GM12878 (cell line): ENCODE data around the gene TEPSIN. TPM values are rescaled to one million over a fixed set of nuclear protein-coding genes. Genes with fewer than 3 reads are reported as not detected.

Experiments used
- ATF7 ChIP-seq: fragments of 450-650 bp; IDR thresholded peaks from 2 replicates; pipeline ENCODE4 v1.6.1; 2016; ENCODE audit warnings: low read depth, mild to moderate bottlenecking
- FOXM1 ChIP-seq: IDR thresholded peaks from 2 replicates; pipeline ENCODE4 v1.6.1; 2012; ENCODE audit warnings: low read depth, mild to moderate bottlenecking, inconsistent platforms, low read length, moderate library complexity
- RAD21 ChIP-seq: IDR thresholded peaks from 2 replicates; pipeline ENCODE4 v1.6.1; 2011; ENCODE audit warnings: mild to moderate bottlenecking, low read depth, low read length, moderate library complexity; ENCODE audit not compliant: insufficient read depth
- RAD51 ChIP-seq: fragments of 450-650 bp; IDR thresholded peaks from 2 replicates; pipeline ENCODE4 v1.6.1; 2016; ENCODE audit warnings: moderate library complexity, mild to moderate bottlenecking, inconsistent platforms
- SMC3 ChIP-seq: IDR thresholded peaks from 2 replicates; pipeline ENCODE4 v1.6.1; 2011; ENCODE audit warnings: low read length, improper control_type of control experiment, borderline replicate concordance
- YBX1 ChIP-seq: fragments of 450-650 bp; IDR thresholded peaks from 2 replicates; pipeline ENCODE4 v1.6.1; 2016; ENCODE audit warnings: antibody characterized with exemption
- polyA plus RNA-seq, 11 experiments: library from polyadenylated mRNA; depleted of rRNA in 4 of 11; unstranded in 6 of 11; stranded (reverse) in 5 of 11; fragments of >200 nt; fragmentation: Nextera tagmentation in 4 of 11; fragmentation: Illumina TruSeq in 1 of 11; extraction: Ambion mirVana in 4 of 11; extraction: Trizol in 1 of 11; gene quantifications; 1 replicate in 1 of 11; 2 replicates in 10 of 11; pipeline versions ENCODE4 v1.2.1 to v1.2.3, GENCODE V29; 2011 to 2016; ENCODE audit warnings: inconsistent platforms in 2 of 11, missing spikeins in 2 of 11, low read depth in 1 of 11
- total RNA-seq, 4 experiments: library from RNA; depleted of rRNA in 3 of 4; stranded (reverse); fragments of >200 nt in 3 of 4; fragmentation: Illumina TruSeq in 1 of 4; extraction: Trizol in 1 of 4; gene quantifications; 2 replicates each; pipeline versions ENCODE4 v1.2.1 to v1.2.3, GENCODE V29; 2013 to 2021
- TF ChIP-seq, protein P1 (sequence below): fragments of 450-650 bp; formaldehyde crosslinking; IDR thresholded peaks from 2 replicates; pipeline ENCODE4 v1.5.0; 2022; ENCODE audit warnings: mild to moderate bottlenecking, missing genetic modification characterization
- TF ChIP-seq, protein P2 (sequence below): fragments of 450-650 bp; conservative IDR thresholded peaks from 2 replicates; pipeline ENCODE4 v1.6.1; 2017; ENCODE audit warnings: mild to moderate bottlenecking, moderate library complexity
- TF ChIP-seq, protein P3 (sequence below): fragments of 450-650 bp; IDR thresholded peaks from 2 replicates; pipeline ENCODE4 v1.6.1; 2016; ENCODE audit warnings: mild to moderate bottlenecking
- TF ChIP-seq, protein P4 (sequence below): IDR thresholded peaks from 2 replicates; pipeline ENCODE4 v1.6.1; 2012; ENCODE audit warnings: mild to moderate bottlenecking, low read depth, low read length
- TF ChIP-seq, protein P5 (sequence below): fragments of 450-650 bp; IDR thresholded peaks from 2 replicates; pipeline ENCODE4 v1.6.1; 2017; ENCODE audit warnings: antibody characterized with exemption, mild to moderate bottlenecking, moderate library complexity
- TF ChIP-seq, protein P6 (sequence below): fragments of 450-650 bp; IDR thresholded peaks from 2 replicates; pipeline ENCODE4 v1.6.1; 2017; ENCODE audit warnings: borderline replicate concordance

Gene TEPSIN
- total and polyA plus RNA-seq, 10 of the 15 experiments (the other 5 are each of a cell fraction or from before 2014, with no cell fraction given) = 0.87 to 36.7 (median 5.3) TPM

DNA sequence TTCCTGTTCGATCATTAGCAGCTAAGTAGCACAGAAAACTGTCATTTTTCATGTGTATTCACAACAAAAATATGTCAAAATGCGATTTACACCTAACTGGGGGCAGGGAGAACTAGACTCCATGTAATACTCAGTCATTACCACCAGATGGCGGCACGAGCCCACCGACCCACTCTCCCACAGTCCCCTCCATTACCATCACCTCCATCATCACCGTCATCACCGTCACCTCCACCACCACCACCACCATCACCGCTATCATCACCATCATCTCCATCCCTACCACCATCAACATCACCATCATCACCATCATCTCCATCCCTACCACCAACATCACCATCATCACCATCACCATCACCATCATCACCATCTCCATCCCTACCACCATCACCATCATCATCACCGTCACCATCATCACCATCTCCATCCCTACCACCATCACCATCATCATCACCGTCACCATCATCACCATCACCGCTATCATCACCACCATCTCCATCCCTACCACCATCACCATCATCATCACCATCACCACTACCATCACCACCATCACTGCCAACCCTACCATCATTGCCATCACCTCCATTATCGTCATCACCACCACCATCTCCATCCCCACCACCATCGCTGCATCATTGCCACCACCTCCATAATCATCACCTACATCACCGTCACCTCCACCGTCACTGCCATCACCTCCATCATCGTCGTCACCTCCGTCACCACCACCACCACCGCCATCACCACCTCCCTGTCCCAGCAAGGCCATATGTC, 14.7 kb upstream of the TEPSIN start (continued):
- TF ChIP-seq FOXM1 = no peak
- peak; percentile 92 for TF ChIP-seq SMC3
- TF ChIP-seq ATF7 = no peak
- TF ChIP-seq, protein P1, sequence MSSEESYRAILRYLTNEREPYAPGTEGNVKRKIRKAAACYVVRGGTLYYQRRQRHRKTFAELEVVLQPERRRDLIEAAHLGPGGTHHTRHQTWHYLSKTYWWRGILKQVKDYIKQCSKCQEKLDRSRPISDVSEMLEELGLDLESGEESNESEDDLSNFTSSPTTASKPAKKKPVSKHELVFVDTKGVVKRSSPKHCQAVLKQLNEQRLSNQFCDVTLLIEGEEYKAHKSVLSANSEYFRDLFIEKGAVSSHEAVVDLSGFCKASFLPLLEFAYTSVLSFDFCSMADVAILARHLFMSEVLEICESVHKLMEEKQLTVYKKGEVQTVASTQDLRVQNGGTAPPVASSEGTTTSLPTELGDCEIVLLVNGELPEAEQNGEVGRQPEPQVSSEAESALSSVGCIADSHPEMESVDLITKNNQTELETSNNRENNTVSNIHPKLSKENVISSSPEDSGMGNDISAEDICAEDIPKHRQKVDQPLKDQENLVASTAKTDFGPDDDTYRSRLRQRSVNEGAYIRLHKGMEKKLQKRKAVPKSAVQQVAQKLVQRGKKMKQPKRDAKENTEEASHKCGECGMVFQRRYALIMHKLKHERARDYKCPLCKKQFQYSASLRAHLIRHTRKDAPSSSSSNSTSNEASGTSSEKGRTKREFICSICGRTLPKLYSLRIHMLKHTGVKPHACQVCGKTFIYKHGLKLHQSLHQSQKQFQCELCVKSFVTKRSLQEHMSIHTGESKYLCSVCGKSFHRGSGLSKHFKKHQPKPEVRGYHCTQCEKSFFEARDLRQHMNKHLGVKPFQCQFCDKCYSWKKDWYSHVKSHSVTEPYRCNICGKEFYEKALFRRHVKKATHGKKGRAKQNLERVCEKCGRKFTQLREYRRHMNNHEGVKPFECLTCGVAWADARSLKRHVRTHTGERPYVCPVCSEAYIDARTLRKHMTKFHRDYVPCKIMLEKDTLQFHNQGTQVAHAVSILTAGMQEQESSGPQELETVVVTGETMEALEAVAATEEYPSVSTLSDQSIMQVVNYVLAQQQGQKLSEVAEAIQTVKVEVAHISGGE (CRISPR knock-in tag) = no peak
- TF ChIP-seq RAD51 = no peak
- peak; percentile 70 for TF ChIP-seq RAD21
- TF ChIP-seq, protein P2, sequence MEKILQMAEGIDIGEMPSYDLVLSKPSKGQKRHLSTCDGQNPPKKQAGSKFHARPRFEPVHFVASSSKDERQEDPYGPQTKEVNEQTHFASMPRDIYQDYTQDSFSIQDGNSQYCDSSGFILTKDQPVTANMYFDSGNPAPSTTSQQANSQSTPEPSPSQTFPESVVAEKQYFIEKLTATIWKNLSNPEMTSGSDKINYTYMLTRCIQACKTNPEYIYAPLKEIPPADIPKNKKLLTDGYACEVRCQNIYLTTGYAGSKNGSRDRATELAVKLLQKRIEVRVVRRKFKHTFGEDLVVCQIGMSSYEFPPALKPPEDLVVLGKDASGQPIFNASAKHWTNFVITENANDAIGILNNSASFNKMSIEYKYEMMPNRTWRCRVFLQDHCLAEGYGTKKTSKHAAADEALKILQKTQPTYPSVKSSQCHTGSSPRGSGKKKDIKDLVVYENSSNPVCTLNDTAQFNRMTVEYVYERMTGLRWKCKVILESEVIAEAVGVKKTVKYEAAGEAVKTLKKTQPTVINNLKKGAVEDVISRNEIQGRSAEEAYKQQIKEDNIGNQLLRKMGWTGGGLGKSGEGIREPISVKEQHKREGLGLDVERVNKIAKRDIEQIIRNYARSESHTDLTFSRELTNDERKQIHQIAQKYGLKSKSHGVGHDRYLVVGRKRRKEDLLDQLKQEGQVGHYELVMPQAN = no peak
- TF ChIP-seq, protein P3, sequence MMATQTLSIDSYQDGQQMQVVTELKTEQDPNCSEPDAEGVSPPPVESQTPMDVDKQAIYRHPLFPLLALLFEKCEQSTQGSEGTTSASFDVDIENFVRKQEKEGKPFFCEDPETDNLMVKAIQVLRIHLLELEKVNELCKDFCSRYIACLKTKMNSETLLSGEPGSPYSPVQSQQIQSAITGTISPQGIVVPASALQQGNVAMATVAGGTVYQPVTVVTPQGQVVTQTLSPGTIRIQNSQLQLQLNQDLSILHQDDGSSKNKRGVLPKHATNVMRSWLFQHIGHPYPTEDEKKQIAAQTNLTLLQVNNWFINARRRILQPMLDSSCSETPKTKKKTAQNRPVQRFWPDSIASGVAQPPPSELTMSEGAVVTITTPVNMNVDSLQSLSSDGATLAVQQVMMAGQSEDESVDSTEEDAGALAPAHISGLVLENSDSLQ = peak; percentile 32
- TF ChIP-seq, protein P4, sequence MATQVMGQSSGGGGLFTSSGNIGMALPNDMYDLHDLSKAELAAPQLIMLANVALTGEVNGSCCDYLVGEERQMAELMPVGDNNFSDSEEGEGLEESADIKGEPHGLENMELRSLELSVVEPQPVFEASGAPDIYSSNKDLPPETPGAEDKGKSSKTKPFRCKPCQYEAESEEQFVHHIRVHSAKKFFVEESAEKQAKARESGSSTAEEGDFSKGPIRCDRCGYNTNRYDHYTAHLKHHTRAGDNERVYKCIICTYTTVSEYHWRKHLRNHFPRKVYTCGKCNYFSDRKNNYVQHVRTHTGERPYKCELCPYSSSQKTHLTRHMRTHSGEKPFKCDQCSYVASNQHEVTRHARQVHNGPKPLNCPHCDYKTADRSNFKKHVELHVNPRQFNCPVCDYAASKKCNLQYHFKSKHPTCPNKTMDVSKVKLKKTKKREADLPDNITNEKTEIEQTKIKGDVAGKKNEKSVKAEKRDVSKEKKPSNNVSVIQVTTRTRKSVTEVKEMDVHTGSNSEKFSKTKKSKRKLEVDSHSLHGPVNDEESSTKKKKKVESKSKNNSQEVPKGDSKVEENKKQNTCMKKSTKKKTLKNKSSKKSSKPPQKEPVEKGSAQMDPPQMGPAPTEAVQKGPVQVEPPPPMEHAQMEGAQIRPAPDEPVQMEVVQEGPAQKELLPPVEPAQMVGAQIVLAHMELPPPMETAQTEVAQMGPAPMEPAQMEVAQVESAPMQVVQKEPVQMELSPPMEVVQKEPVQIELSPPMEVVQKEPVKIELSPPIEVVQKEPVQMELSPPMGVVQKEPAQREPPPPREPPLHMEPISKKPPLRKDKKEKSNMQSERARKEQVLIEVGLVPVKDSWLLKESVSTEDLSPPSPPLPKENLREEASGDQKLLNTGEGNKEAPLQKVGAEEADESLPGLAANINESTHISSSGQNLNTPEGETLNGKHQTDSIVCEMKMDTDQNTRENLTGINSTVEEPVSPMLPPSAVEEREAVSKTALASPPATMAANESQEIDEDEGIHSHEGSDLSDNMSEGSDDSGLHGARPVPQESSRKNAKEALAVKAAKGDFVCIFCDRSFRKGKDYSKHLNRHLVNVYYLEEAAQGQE = no peak
- TF ChIP-seq, protein P5, sequence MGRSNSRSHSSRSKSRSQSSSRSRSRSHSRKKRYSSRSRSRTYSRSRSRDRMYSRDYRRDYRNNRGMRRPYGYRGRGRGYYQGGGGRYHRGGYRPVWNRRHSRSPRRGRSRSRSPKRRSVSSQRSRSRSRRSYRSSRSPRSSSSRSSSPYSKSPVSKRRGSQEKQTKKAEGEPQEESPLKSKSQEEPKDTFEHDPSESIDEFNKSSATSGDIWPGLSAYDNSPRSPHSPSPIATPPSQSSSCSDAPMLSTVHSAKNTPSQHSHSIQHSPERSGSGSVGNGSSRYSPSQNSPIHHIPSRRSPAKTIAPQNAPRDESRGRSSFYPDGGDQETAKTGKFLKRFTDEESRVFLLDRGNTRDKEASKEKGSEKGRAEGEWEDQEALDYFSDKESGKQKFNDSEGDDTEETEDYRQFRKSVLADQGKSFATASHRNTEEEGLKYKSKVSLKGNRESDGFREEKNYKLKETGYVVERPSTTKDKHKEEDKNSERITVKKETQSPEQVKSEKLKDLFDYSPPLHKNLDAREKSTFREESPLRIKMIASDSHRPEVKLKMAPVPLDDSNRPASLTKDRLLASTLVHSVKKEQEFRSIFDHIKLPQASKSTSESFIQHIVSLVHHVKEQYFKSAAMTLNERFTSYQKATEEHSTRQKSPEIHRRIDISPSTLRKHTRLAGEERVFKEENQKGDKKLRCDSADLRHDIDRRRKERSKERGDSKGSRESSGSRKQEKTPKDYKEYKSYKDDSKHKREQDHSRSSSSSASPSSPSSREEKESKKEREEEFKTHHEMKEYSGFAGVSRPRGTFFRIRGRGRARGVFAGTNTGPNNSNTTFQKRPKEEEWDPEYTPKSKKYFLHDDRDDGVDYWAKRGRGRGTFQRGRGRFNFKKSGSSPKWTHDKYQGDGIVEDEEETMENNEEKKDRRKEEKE = no peak
- 0 out of 2 replicates have a peak, but pooled peaks have one; percentile 52 for TF ChIP-seq YBX1
- TF ChIP-seq, protein P6, sequence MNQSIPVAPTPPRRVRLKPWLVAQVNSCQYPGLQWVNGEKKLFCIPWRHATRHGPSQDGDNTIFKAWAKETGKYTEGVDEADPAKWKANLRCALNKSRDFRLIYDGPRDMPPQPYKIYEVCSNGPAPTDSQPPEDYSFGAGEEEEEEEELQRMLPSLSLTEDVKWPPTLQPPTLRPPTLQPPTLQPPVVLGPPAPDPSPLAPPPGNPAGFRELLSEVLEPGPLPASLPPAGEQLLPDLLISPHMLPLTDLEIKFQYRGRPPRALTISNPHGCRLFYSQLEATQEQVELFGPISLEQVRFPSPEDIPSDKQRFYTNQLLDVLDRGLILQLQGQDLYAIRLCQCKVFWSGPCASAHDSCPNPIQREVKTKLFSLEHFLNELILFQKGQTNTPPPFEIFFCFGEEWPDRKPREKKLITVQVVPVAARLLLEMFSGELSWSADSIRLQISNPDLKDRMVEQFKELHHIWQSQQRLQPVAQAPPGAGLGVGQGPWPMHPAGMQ = no peak
